GM12878 (cell line): ENCODE data around the gene PNMA8C. TPM values are rescaled to one million over a fixed set of nuclear protein-coding genes. Genes with fewer than 3 reads are reported as not detected.

ENCODE experiments used
- ATAC-seq: fragments of 200-7000 bp; cut with Tn5 transposase; 3 replicates; pipeline ENCODE4 v1.9.1; 2020; ENCODE audit warnings: mild to moderate bottlenecking, moderate library complexity
- BruUV-seq: library from RNA; stranded (reverse); fragments of 400-500 nt; replicated peaks from 2 replicates; lab custom pipeline; 2021; lab: Mats Ljungman, UMichigan
- CTCF ChIA-PET: fragments of 300-600 bp; sonication (Branson Sonifier 250); formaldehyde crosslinking; extraction: SDS; loops from one replicate; lab custom pipeline; 2021; ENCODE audit warnings: inconsistent platforms; lab: Yijun Ruan, JAX
- POLR2A ChIA-PET: fragments of 350-600 bp; formaldehyde crosslinking; extraction: SDS; loops from one replicate; lab custom pipeline; 2021; ENCODE audit warnings: inconsistent platforms; lab: Charles Lee
- RAD21 ChIA-PET: fragments of 300-600 bp; sonication (Branson Sonifier 250); formaldehyde crosslinking; loops from one replicate; lab custom pipeline; 2023; ENCODE audit warnings: antibody characterized with exemption; ENCODE audit not compliant: unreplicated experiment; lab: Charles Lee
- SMC1A ChIA-PET: fragments of 300-600 bp; sonication (Branson Sonifier 250); formaldehyde crosslinking; loops from one replicate; lab custom pipeline; 2023; ENCODE audit not compliant: unreplicated experiment, uncharacterized antibody; lab: Charles Lee
- DNase-seq: peaks from one replicate; pipeline ENCODE4 v3.0.0-alpha.2; 2011; ENCODE audit warnings: low read depth, low spot score
- FAIRE-seq: peaks from 3 replicates; lab custom pipeline; 2011; peaks lifted over from hg19 to GRCh38; lab: Jason Lieb, UNC
- H2AFZ ChIP-seq: 2 replicates; pipeline ENCODE4 v1.6.0; 2011; ENCODE audit warnings: low read depth, low read length, control low read depth; ENCODE audit not compliant: control insufficient read depth
- H3K27ac ChIP-seq: 2 replicates; pipeline ENCODE4 v1.5.1; 2011; ENCODE audit warnings: control low read depth; ENCODE audit not compliant: control insufficient read depth, insufficient read depth
- H3K27me3 ChIP-seq, 2 experiments: replicated peaks in 1 of 2; 2 replicates each; pipeline versions ENCODE4 v1.6.0 to v1.6.1; 2011; ENCODE audit warnings: low read length in 1 of 2; ENCODE audit not compliant: control insufficient read depth in 2 of 2, insufficient read depth in 2 of 2
- H3K36me3 ChIP-seq, 2 experiments: 2 replicates each; pipeline ENCODE4 v1.5.1; 2011; ENCODE audit warnings: low read length in 1 of 2; ENCODE audit not compliant: control insufficient read depth in 2 of 2, insufficient read depth in 2 of 2
- H3K4me1 ChIP-seq: 2 replicates; pipeline ENCODE4 v1.6.1; 2011; ENCODE audit warnings: mild to moderate bottlenecking, low read length, moderate library complexity, mixed read lengths; ENCODE audit not compliant: control insufficient read depth, insufficient read depth
- H3K4me2 ChIP-seq: 2 replicates; pipeline ENCODE4 v1.6.0; 2011; ENCODE audit warnings: control low read depth; ENCODE audit not compliant: control insufficient read depth, insufficient read depth
- H3K4me3 ChIP-seq: fragments of 200-600 bp; sonication (generic); 2 replicates; pipeline ENCODE4 v1.5.1; 2016
- H3K79me2 ChIP-seq: 2 replicates; pipeline ENCODE4 v1.6.0; 2011; ENCODE audit warnings: low read length; ENCODE audit not compliant: control insufficient read depth, insufficient read depth
- H3K9ac ChIP-seq: 2 replicates; pipeline ENCODE4 v1.8.0; 2011; ENCODE audit warnings: low read length, control low read depth, mixed read lengths; ENCODE audit not compliant: control insufficient read depth, insufficient read depth
- H3K9me3 ChIP-seq: replicated peaks from 3 replicates; pipeline ENCODE4 v1.5.1; 2011; ENCODE audit warnings: mild to moderate bottlenecking, low read length; ENCODE audit not compliant: control insufficient read depth, insufficient read depth
- H4K20me1 ChIP-seq: 2 replicates; pipeline ENCODE4 v1.6.0; 2011; ENCODE audit not compliant: control insufficient read depth, insufficient read depth
- CHD4 ChIP-seq: fragments of 200-600 bp; sonication (generic); IDR thresholded peaks from 2 replicates; pipeline ENCODE4 v1.6.1; 2016; ENCODE audit warnings: mild to moderate bottlenecking
- CREM ChIP-seq: IDR thresholded peaks from 2 replicates; pipeline ENCODE4 v1.6.1; 2014; ENCODE audit warnings: antibody characterized with exemption, low read depth
- GATAD2B ChIP-seq: fragments of 450-650 bp; conservative IDR thresholded peaks from 2 replicates; pipeline ENCODE4 v1.6.1; 2017; ENCODE audit warnings: low read depth, mild to moderate bottlenecking, moderate library complexity
- IRF4 ChIP-seq: IDR thresholded peaks from 2 replicates; pipeline ENCODE4 v1.6.1; 2011; ENCODE audit warnings: low read depth, low read length
- NFYA ChIP-seq: IDR thresholded peaks from 2 replicates; pipeline ENCODE4 v1.6.1; 2011; ENCODE audit warnings: low read depth, mild to moderate bottlenecking, low read length, improper control_type of control experiment, borderline replicate concordance
- NR2C1 ChIP-seq: fragments of 450-650 bp; IDR thresholded peaks from 2 replicates; pipeline ENCODE4 v1.6.1; 2017; ENCODE audit warnings: antibody characterized with exemption, mild to moderate bottlenecking, moderate library complexity
- RELA ChIP-seq: fragments of 450-650 bp; IDR thresholded peaks from 2 replicates; pipeline ENCODE4 v1.8.0; 2014; ENCODE audit warnings: borderline replicate concordance; ENCODE audit not compliant: partially characterized antibody
- SIN3A ChIP-seq: IDR thresholded peaks from 2 replicates; pipeline ENCODE4 v1.6.1; 2012; ENCODE audit warnings: low read depth, low read length, improper control_type of control experiment
- SIX5 ChIP-seq: IDR thresholded peaks from 2 replicates; pipeline ENCODE4 v1.6.1; 2011; ENCODE audit warnings: mild to moderate bottlenecking, low read depth, low read length, moderate library complexity; ENCODE audit not compliant: severe bottlenecking
- SUZ12 ChIP-seq: fragments of 200-600 bp; sonication (generic); IDR thresholded peaks from one replicate; pipeline ENCODE4 v1.6.1; 2018; ENCODE audit warnings: antibody characterized with exemption, mild to moderate bottlenecking; ENCODE audit not compliant: unreplicated experiment
- WRNIP1 ChIP-seq: IDR thresholded peaks from 2 replicates; pipeline ENCODE4 v1.6.1; 2011; ENCODE audit warnings: low read depth, low read length, improper control_type of control experiment, borderline replicate concordance
- YY1 ChIP-seq: IDR thresholded peaks from 2 replicates; pipeline ENCODE4 v1.6.1; 2011; ENCODE audit warnings: low read depth, mild to moderate bottlenecking, low read length
- ZZZ3 ChIP-seq: IDR thresholded peaks from 2 replicates; pipeline ENCODE4 v1.6.1; 2011; ENCODE audit warnings: low read depth; ENCODE audit not compliant: control insufficient read depth, insufficient read length
- WGBS: methylation state at CpG from one replicate; pipeline ENCODE4 v1.1.6; 2016; ENCODE audit warnings: low lambda C conversion rate; ENCODE audit not compliant: insufficient replicate concordance, insufficient coverage; ENCODE audit errors: missing lambda C conversion rate; 5-methylcytosine and 5-hydroxymethylcytosine counted together
- in situ Hi-C: fragments of 300-500 bp; cut with MboI; formaldehyde crosslinking; loops from 9 replicates; pipeline ENCODE4 v1.14.3; 2018; ENCODE audit warnings: mixed read lengths
- intact Hi-C: fragments of 100-400 bp; cut with micrococcal nuclease; formaldehyde crosslinking; loops from one replicate; pipeline ENCODE4 v1.14.2; 2022; ENCODE audit not compliant: unreplicated experiment
- polyA plus RNA-seq, 11 experiments: library from polyadenylated mRNA; depleted of rRNA in 4 of 11; unstranded in 6 of 11; stranded (reverse) in 5 of 11; fragments of >200 nt; fragmentation: Nextera tagmentation in 4 of 11; fragmentation: Illumina TruSeq in 1 of 11; extraction: Ambion mirVana in 4 of 11; extraction: Trizol in 1 of 11; gene quantifications; 1 replicate in 1 of 11; 2 replicates in 10 of 11; pipeline versions ENCODE4 v1.2.1 to v1.2.3, GENCODE V29; 2011 to 2016; ENCODE audit warnings: inconsistent platforms in 2 of 11, missing spikeins in 2 of 11, low read depth in 1 of 11
- total RNA-seq, 4 experiments: library from RNA; depleted of rRNA in 3 of 4; stranded (reverse); fragments of >200 nt in 3 of 4; fragmentation: Illumina TruSeq in 1 of 4; extraction: Trizol in 1 of 4; gene quantifications; 2 replicates each; pipeline versions ENCODE4 v1.2.1 to v1.2.3, GENCODE V29; 2013 to 2021
- TF ChIP-seq, protein P1 (sequence below): fragments of 450-650 bp; formaldehyde crosslinking; IDR thresholded peaks from 2 replicates; pipeline ENCODE4 v1.5.0; 2022; ENCODE audit warnings: mild to moderate bottlenecking, missing genetic modification characterization
- TF ChIP-seq, protein P2 (sequence below): IDR thresholded peaks from 2 replicates; pipeline ENCODE4 v1.6.1; 2012; ENCODE audit warnings: low read depth, low read length, improper control_type of control experiment
- TF ChIP-seq, protein P3 (sequence below): fragments of 450-650 bp; IDR thresholded peaks from 2 replicates; pipeline ENCODE4 v1.6.1; 2017; ENCODE audit warnings: antibody characterized with exemption, mild to moderate bottlenecking, moderate library complexity

Gene PNMA8C
- total and polyA plus RNA-seq, 10 of the 15 experiments (the other 5 are each of a cell fraction or from before 2014, with no cell fraction given): not detected

DNA sequence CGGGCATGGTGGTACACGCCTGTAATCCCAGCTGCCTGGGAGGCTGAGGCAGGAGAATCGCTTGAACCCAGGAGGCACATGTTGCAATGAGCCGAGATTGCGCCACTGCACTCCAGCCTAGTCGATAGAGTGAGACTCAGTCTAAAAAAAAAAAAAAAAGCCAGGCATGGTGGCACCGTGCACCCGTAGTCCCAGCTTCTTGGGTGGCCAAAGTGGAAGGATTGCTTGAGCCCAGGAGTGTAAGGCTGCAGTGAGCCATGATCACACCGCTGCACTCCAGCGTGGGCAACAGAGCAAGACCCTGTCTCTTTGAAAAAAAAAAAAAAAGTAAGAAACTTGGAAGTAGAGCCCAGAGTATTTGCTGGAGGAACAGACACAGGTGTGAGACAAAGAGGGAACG lies 43.1 kb downstream of the PNMA8C start (continued):
- TF ChIP-seq NFYA (no peak), NR2C1 (no peak), CHD4 (no peak)

DNA sequence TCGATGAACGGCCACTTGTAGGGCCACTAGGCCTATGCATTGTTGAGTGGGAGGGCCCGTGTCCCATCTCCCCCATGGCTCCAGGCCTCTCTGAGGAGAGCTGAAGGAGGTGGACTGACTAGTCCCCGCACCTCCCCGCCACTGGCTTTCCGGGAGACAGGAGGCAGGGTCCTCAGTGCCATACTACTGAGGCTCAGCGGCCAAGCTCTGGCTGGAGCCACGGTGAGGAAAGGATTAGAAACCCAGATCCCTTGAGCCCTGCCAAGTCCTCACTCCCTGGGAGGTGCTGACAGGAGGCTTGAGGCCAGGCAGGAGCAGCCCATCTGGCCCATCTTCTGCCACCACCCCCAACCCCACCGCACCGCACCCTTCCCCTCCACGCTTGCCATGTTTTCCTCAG lies 44.3 kb downstream of the PNMA8C start:
- H3K27ac ChIP-seq: no peak overlapping the region
- ChIA-PET SMC1A (no interaction called here), CTCF (interaction anchor here (1.1 to 1.2 kb wide), 2 partner anchors 10 to 37 kb away, joined by 3 read pairs; no protein-coding TSS in a partner anchor)
- no TSS peak for BruUV-seq
- WGBS: over 99% methylated on average over 10 of the region's 11 CpGs
- H3K27me3 ChIP-seq: no peaks in the 10 kb centered on the region
- no peaks in the 10 kb centered on the region for H3K9me3 ChIP-seq
- no peak overlapping the region for H3K9ac ChIP-seq
- no peak for TF ChIP-seq YY1
- TF ChIP-seq GATAD2B: no peak
- no peak for TF ChIP-seq WRNIP1
- no peak for TF ChIP-seq SIN3A
- no peak for TF ChIP-seq CREM
- no peak for TF ChIP-seq IRF4
- TF ChIP-seq, protein P1, sequence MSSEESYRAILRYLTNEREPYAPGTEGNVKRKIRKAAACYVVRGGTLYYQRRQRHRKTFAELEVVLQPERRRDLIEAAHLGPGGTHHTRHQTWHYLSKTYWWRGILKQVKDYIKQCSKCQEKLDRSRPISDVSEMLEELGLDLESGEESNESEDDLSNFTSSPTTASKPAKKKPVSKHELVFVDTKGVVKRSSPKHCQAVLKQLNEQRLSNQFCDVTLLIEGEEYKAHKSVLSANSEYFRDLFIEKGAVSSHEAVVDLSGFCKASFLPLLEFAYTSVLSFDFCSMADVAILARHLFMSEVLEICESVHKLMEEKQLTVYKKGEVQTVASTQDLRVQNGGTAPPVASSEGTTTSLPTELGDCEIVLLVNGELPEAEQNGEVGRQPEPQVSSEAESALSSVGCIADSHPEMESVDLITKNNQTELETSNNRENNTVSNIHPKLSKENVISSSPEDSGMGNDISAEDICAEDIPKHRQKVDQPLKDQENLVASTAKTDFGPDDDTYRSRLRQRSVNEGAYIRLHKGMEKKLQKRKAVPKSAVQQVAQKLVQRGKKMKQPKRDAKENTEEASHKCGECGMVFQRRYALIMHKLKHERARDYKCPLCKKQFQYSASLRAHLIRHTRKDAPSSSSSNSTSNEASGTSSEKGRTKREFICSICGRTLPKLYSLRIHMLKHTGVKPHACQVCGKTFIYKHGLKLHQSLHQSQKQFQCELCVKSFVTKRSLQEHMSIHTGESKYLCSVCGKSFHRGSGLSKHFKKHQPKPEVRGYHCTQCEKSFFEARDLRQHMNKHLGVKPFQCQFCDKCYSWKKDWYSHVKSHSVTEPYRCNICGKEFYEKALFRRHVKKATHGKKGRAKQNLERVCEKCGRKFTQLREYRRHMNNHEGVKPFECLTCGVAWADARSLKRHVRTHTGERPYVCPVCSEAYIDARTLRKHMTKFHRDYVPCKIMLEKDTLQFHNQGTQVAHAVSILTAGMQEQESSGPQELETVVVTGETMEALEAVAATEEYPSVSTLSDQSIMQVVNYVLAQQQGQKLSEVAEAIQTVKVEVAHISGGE (CRISPR knock-in tag): no peak
- no peak for TF ChIP-seq NR2C1
- no peak for TF ChIP-seq SUZ12
- no peak for TF ChIP-seq SIX5
- TF ChIP-seq, protein P2, sequence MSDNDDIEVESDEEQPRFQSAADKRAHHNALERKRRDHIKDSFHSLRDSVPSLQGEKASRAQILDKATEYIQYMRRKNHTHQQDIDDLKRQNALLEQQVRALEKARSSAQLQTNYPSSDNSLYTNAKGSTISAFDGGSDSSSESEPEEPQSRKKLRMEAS: no peak
- TF ChIP-seq RELA: no peak
- TF ChIP-seq, protein P3, sequence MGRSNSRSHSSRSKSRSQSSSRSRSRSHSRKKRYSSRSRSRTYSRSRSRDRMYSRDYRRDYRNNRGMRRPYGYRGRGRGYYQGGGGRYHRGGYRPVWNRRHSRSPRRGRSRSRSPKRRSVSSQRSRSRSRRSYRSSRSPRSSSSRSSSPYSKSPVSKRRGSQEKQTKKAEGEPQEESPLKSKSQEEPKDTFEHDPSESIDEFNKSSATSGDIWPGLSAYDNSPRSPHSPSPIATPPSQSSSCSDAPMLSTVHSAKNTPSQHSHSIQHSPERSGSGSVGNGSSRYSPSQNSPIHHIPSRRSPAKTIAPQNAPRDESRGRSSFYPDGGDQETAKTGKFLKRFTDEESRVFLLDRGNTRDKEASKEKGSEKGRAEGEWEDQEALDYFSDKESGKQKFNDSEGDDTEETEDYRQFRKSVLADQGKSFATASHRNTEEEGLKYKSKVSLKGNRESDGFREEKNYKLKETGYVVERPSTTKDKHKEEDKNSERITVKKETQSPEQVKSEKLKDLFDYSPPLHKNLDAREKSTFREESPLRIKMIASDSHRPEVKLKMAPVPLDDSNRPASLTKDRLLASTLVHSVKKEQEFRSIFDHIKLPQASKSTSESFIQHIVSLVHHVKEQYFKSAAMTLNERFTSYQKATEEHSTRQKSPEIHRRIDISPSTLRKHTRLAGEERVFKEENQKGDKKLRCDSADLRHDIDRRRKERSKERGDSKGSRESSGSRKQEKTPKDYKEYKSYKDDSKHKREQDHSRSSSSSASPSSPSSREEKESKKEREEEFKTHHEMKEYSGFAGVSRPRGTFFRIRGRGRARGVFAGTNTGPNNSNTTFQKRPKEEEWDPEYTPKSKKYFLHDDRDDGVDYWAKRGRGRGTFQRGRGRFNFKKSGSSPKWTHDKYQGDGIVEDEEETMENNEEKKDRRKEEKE: no peak
- TF ChIP-seq ZZZ3: no peak
- TF ChIP-seq, all 136 proteins: peak for 0
- H2AFZ ChIP-seq: no peak overlapping the region
- ATAC-seq (no peak), FAIRE-seq (no peak), DNase-seq (no peak)
- H3K36me3 ChIP-seq: peaks cover 31 to 45% of the 10 kb centered on the region in 2 experiments
- ChIA-PET RAD21 (no interaction called here), POLR2A (no interaction called here)
- H3K4me3 ChIP-seq: no peak overlapping the region
- in situ Hi-C loops (no loop called here), intact Hi-C loops (no loop called here)
- no peak overlapping the region for H3K4me2 ChIP-seq
- no peaks in the 10 kb centered on the region for H3K4me1 ChIP-seq
- no peaks in the 10 kb centered on the region for H3K79me2 ChIP-seq
- no peaks in the 10 kb centered on the region for H4K20me1 ChIP-seq
